Activated T-cell treated with anti-CD3 and anti-CD28 coated beads for 1 hour (primary cell): Measurements from ENCODE around the gene GDI2.

Experiments used
- DNase-seq: peaks from one replicate; pipeline ENCODE4 v3.0.0-alpha.2; 2020; ENCODE audit warnings: low read depth

Gene GDI2

GRCh38 chr10:5742116-5742515 is 71.1 kb downstream of the GDI2 start:
- DNase-seq, result no peak

- no peak for DNase-seq
These were observed 72.0 kb downstream of the GDI2 start for GRCh38 chr10:5741276-5741675.

GRCh38 chr10:5738427-5738826 is 74.8 kb downstream of the GDI2 start:
- DNase-seq, result no peak

GRCh38 chr10:5737352-5737751 is 75.9 kb downstream of the GDI2 start:
- DNase-seq, result no peak

- no peak for DNase-seq
These were observed 76.6 kb downstream of the GDI2 start for GRCh38 chr10:5736591-5736990.

- no peak for DNase-seq
These were observed 78.1 kb downstream of the GDI2 start for GRCh38 chr10:5735119-5735518.

GRCh38 chr10:5732141-5732540 is 81.1 kb downstream of the GDI2 start:
- DNase-seq, result no peak

- no peak for DNase-seq
These were observed 81.7 kb downstream of the GDI2 start for GRCh38 chr10:5731559-5731958.

- DNase-seq, result no peak
These were observed 82.5 kb downstream of the GDI2 start for GRCh38 chr10:5730766-5731165.

GRCh38 chr10:5723692-5724091 is 89.5 kb downstream of the GDI2 start:
- DNase-seq, result no peak

GRCh38 chr10:5720182-5720581 is 93.1 kb downstream of the GDI2 start:
- DNase-seq, result no peak

- no peak for DNase-seq
These were observed 93.7 kb downstream of the GDI2 start for GRCh38 chr10:5719546-5719945.
